Measurements from ENCODE around the gene GAPT.

Gene GAPT

GRCh38 chr5:58481828-58482227, 9.4 kb upstream of the GAPT start:
- Mint-ChIP-seq H3K9me3 (no peaks in the 10 kb centered on the region), H3K4me1 (ENCODE audit: low read depth) (peaks cover 2% of the 10 kb centered on the region), H3K4me3 (no peak overlapping the region), H3K27me3 (ENCODE audit: low read depth) (peaks cover 3% of the 10 kb centered on the region), H3K27ac (no peak overlapping the region), H3K36me3 (ENCODE audit: low read depth) (no peaks in the 10 kb centered on the region)

- H3K4me1 Mint-ChIP-seq (ENCODE audit: low read depth): no peaks in the 10 kb centered on the region
- H3K27me3 Mint-ChIP-seq (ENCODE audit: low read depth): no peaks in the 10 kb centered on the region
These were observed 8.7 kb upstream of the GAPT start for GRCh38 chr5:58482536-58482935.

GRCh38 chr5:58484505-58484904, 6.7 kb upstream of the GAPT start:
- H3K9me3 Mint-ChIP-seq: no peaks in the 10 kb centered on the region
- H3K36me3 Mint-ChIP-seq (ENCODE audit: low read depth): no peaks in the 10 kb centered on the region
- peaks cover 7% of the 10 kb centered on the region for H3K27me3 Mint-ChIP-seq (ENCODE audit: low read depth)
- H3K27ac Mint-ChIP-seq: no peak overlapping the region
- no peak overlapping the region for H3K4me3 Mint-ChIP-seq
- H3K4me1 Mint-ChIP-seq (ENCODE audit: low read depth): no peaks in the 10 kb centered on the region

More at GRCh38 chr5:58482536-58482935, 8.7 kb upstream of the GAPT start:
- Mint-ChIP-seq H3K9me3 (no peaks in the 10 kb centered on the region), H3K4me3 (no peak overlapping the region), H3K27ac (no peak overlapping the region), H3K36me3 (ENCODE audit: low read depth) (no peaks in the 10 kb centered on the region)

- H3K4me1 Mint-ChIP-seq (ENCODE audit: low read depth): no peaks in the 10 kb centered on the region
- peaks cover 15% of the 10 kb centered on the region for H3K27me3 Mint-ChIP-seq (ENCODE audit: low read depth)
- no peak overlapping the region for H3K27ac Mint-ChIP-seq
- H3K36me3 Mint-ChIP-seq (ENCODE audit: low read depth): no peaks in the 10 kb centered on the region
- no peaks in the 10 kb centered on the region for H3K9me3 Mint-ChIP-seq
- H3K4me3 Mint-ChIP-seq: no peak overlapping the region
These were observed 4.9 kb upstream of the GAPT start for GRCh38 chr5:58486290-58486689.

- no peaks in the 10 kb centered on the region for H3K9me3 Mint-ChIP-seq
- no peaks in the 10 kb centered on the region for H3K36me3 Mint-ChIP-seq (ENCODE audit: low read depth)
- peaks cover 15% of the 10 kb centered on the region for H3K27me3 Mint-ChIP-seq (ENCODE audit: low read depth)
- H3K4me1 Mint-ChIP-seq (ENCODE audit: low read depth): no peaks in the 10 kb centered on the region
- no peak overlapping the region for H3K27ac Mint-ChIP-seq
- H3K4me3 Mint-ChIP-seq: no peak overlapping the region
These were observed 709 bp upstream of the GAPT start for GRCh38 chr5:58490402-58491050.

GRCh38 chr5:58493141-58493540, 1.9 kb downstream of the GAPT start:
- peaks cover 15% of the 10 kb centered on the region for H3K27me3 Mint-ChIP-seq (ENCODE audit: low read depth)
- no peak overlapping the region for H3K27ac Mint-ChIP-seq
- no peaks in the 10 kb centered on the region for H3K4me1 Mint-ChIP-seq (ENCODE audit: low read depth)
- H3K4me3 Mint-ChIP-seq: no peak overlapping the region
- H3K36me3 Mint-ChIP-seq (ENCODE audit: low read depth): no peaks in the 10 kb centered on the region
- H3K9me3 Mint-ChIP-seq: no peaks in the 10 kb centered on the region

GRCh38 chr5:58496488-58496887, 5.3 kb downstream of the GAPT start:
- no peak overlapping the region for H3K27ac Mint-ChIP-seq
- no peak overlapping the region for H3K4me3 Mint-ChIP-seq
- no peaks in the 10 kb centered on the region for H3K9me3 Mint-ChIP-seq
- H3K4me1 Mint-ChIP-seq (ENCODE audit: low read depth): peaks cover 7% of the 10 kb centered on the region
- no peaks in the 10 kb centered on the region for H3K36me3 Mint-ChIP-seq (ENCODE audit: low read depth)
- no peaks in the 10 kb centered on the region for H3K27me3 Mint-ChIP-seq (ENCODE audit: low read depth)

GRCh38 chr5:58497386-58497785, 6.2 kb downstream of the GAPT start:
- peaks cover 7% of the 10 kb centered on the region for H3K4me1 Mint-ChIP-seq (ENCODE audit: low read depth)
- no peaks in the 10 kb centered on the region for H3K27me3 Mint-ChIP-seq (ENCODE audit: low read depth)
- no peaks in the 10 kb centered on the region for H3K9me3 Mint-ChIP-seq
- no peaks in the 10 kb centered on the region for H3K36me3 Mint-ChIP-seq (ENCODE audit: low read depth)
- H3K27ac Mint-ChIP-seq: no peak overlapping the region
- no peak overlapping the region for H3K4me3 Mint-ChIP-seq

GRCh38 chr5:58497921-58498320, 6.7 kb downstream of the GAPT start:
- Mint-ChIP-seq H3K4me1 (ENCODE audit: low read depth) (peaks cover 7% of the 10 kb centered on the region), H3K36me3 (ENCODE audit: low read depth) (no peaks in the 10 kb centered on the region), H3K4me3 (no peak overlapping the region), H3K9me3 (no peaks in the 10 kb centered on the region), H3K27ac (no peak overlapping the region), H3K27me3 (ENCODE audit: low read depth) (peaks cover 2% of the 10 kb centered on the region)

- Mint-ChIP-seq H3K4me3 (no peak overlapping the region), H3K4me1 (ENCODE audit: low read depth) (peaks cover 7% of the 10 kb centered on the region), H3K27me3 (ENCODE audit: low read depth) (peaks cover 3% of the 10 kb centered on the region), H3K36me3 (ENCODE audit: low read depth) (no peaks in the 10 kb centered on the region), H3K27ac (no peak overlapping the region), H3K9me3 (no peaks in the 10 kb centered on the region)
These were observed 7.2 kb downstream of the GAPT start for GRCh38 chr5:58498340-58498942.

- H3K27me3 Mint-ChIP-seq (ENCODE audit: low read depth): peaks cover 3% of the 10 kb centered on the region
- no peak overlapping the region for H3K27ac Mint-ChIP-seq
- H3K9me3 Mint-ChIP-seq: no peaks in the 10 kb centered on the region
- peaks cover 7% of the 10 kb centered on the region for H3K4me1 Mint-ChIP-seq (ENCODE audit: low read depth)
- no peak overlapping the region for H3K4me3 Mint-ChIP-seq
- no peaks in the 10 kb centered on the region for H3K36me3 Mint-ChIP-seq (ENCODE audit: low read depth)
These were observed 8.0 kb downstream of the GAPT start for GRCh38 chr5:58499231-58499630.

GRCh38 chr5:58499941-58500340, 8.7 kb downstream of the GAPT start:
- H3K9me3 Mint-ChIP-seq: no peaks in the 10 kb centered on the region
- no peaks in the 10 kb centered on the region for H3K36me3 Mint-ChIP-seq (ENCODE audit: low read depth)
- H3K27ac Mint-ChIP-seq: peak overlapping the region; percentile 52
- H3K27me3 Mint-ChIP-seq (ENCODE audit: low read depth): peaks cover 7% of the 10 kb centered on the region
- H3K4me1 Mint-ChIP-seq (ENCODE audit: low read depth): peaks cover 7% of the 10 kb centered on the region
- H3K4me3 Mint-ChIP-seq: no peak overlapping the region

- Mint-ChIP-seq H3K36me3 (ENCODE audit: low read depth) (no peaks in the 10 kb centered on the region), H3K4me3 (no peak overlapping the region), H3K27ac (no peak overlapping the region), H3K4me1 (ENCODE audit: low read depth) (peaks cover 7% of the 10 kb centered on the region), H3K27me3 (ENCODE audit: low read depth) (peaks cover 11% of the 10 kb centered on the region), H3K9me3 (no peaks in the 10 kb centered on the region)
These were observed 10.7 kb downstream of the GAPT start for GRCh38 chr5:58501778-58502417.

GRCh38 chr5:58503390-58504046, 12.3 kb downstream of the GAPT start:
- H3K4me3 Mint-ChIP-seq: no peak overlapping the region
- H3K27ac Mint-ChIP-seq: no peak overlapping the region
- peaks cover 11% of the 10 kb centered on the region for H3K27me3 Mint-ChIP-seq (ENCODE audit: low read depth)
- H3K4me1 Mint-ChIP-seq (ENCODE audit: low read depth): peaks cover 7% of the 10 kb centered on the region
- H3K36me3 Mint-ChIP-seq (ENCODE audit: low read depth): no peaks in the 10 kb centered on the region
- no peaks in the 10 kb centered on the region for H3K9me3 Mint-ChIP-seq

- Mint-ChIP-seq H3K27me3 (ENCODE audit: low read depth) (peaks cover 11% of the 10 kb centered on the region), H3K9me3 (no peaks in the 10 kb centered on the region), H3K4me3 (no peak overlapping the region), H3K27ac (no peak overlapping the region), H3K36me3 (ENCODE audit: low read depth) (no peaks in the 10 kb centered on the region), H3K4me1 (ENCODE audit: low read depth) (peaks cover 5% of the 10 kb centered on the region)
These were observed 13.5 kb downstream of the GAPT start for GRCh38 chr5:58504766-58505165.
